HG03558 (cell line): ENCODE data around the gene OSBPL10.
"Not testable (repeated sequence)": the region's sequence is repeated elsewhere in the genome, so short reads cannot be mapped to it uniquely, and the experiment has no call there.

Experiments used
- ATAC-seq: cut with Tn5 transposase; IDR thresholded peaks from one replicate; pipeline ENCODE4 v1.9.1; 2021; ENCODE audit warnings: moderate number of reproducible peaks; ENCODE audit not compliant: unreplicated experiment; ENCODE audit errors: extremely low read depth

Gene OSBPL10

GRCh38 chr3:31896026-31896425 is 85.0 kb downstream of the OSBPL10 start:
- no peak for ATAC-seq

GRCh38 chr3:31895471-31895870 is 85.6 kb downstream of the OSBPL10 start:
- no peak for ATAC-seq

- no peak for ATAC-seq
These were observed 88.0 kb downstream of the OSBPL10 start for GRCh38 chr3:31892916-31893573.

- no peak for ATAC-seq
These were observed 88.6 kb downstream of the OSBPL10 start for GRCh38 chr3:31892500-31892899.

- ATAC-seq, result no peak
These were observed 89.1 kb downstream of the OSBPL10 start for GRCh38 chr3:31891876-31892455.

- ATAC-seq, result no peak
These were observed 90.2 kb downstream of the OSBPL10 start for GRCh38 chr3:31890742-31891469.

- ATAC-seq, result no peak
These were observed 91.1 kb downstream of the OSBPL10 start for GRCh38 chr3:31890007-31890406.

- ATAC-seq, result no peak
These were observed 95.8 kb downstream of the OSBPL10 start for GRCh38 chr3:31885235-31885634.

GRCh38 chr3:31884251-31884650 is 96.8 kb downstream of the OSBPL10 start:
- ATAC-seq, result no peak

GRCh38 chr3:31882895-31883294 is 98.2 kb downstream of the OSBPL10 start:
- ATAC-seq, result no peak

GRCh38 chr3:31882431-31882830 is 98.6 kb downstream of the OSBPL10 start:
- ATAC-seq, result no peak

GRCh38 chr3:31880482-31881078 is 100.5 kb downstream of the OSBPL10 start:
- ATAC-seq, result no peak

GRCh38 chr3:31880020-31880419 is 101.0 kb downstream of the OSBPL10 start:
- no peak for ATAC-seq

GRCh38 chr3:31879365-31879764 is 101.7 kb downstream of the OSBPL10 start:
- no peak for ATAC-seq

GRCh38 chr3:31878231-31878838 is 102.7 kb downstream of the OSBPL10 start:
- ATAC-seq, result no peak

GRCh38 chr3:31876331-31876730 is 104.7 kb downstream of the OSBPL10 start:
- ATAC-seq, result no peak

- ATAC-seq, result no peak
These were observed 105.6 kb downstream of the OSBPL10 start for GRCh38 chr3:31875437-31875836.

- no peak for ATAC-seq
These were observed 107.7 kb downstream of the OSBPL10 start for GRCh38 chr3:31873254-31873820.

- ATAC-seq, result no peak
These were observed 109.0 kb downstream of the OSBPL10 start for GRCh38 chr3:31871939-31872507.

- not testable (repeated sequence) for ATAC-seq
These were observed 111.0 kb downstream of the OSBPL10 start for GRCh38 chr3:31870111-31870510.
